Keratinocyte (primary cell): ENCODE results near the gene SYT1. TPM values are rescaled to one million over a fixed set of nuclear protein-coding genes. Genes with fewer than 3 reads are reported as not detected.

Experiments used
- DNase-seq: peaks from one replicate; pipeline ENCODE4 v3.0.0-alpha.2; 2011; ENCODE audit warnings: low read depth, missing footprints, low spot score
- FAIRE-seq: peaks from 2 replicates; lab custom pipeline; 2011; peaks lifted over from hg19 to GRCh38; lab: Jason Lieb, UNC
- H2AFZ ChIP-seq: 2 replicates; pipeline ENCODE4 v1.6.0; 2012; ENCODE audit warnings: low read length, control low read depth, inconsistent platforms; ENCODE audit not compliant: control insufficient read depth
- H3K27ac ChIP-seq: 2 replicates; pipeline ENCODE4 v1.5.1; 2011; ENCODE audit warnings: low read length; ENCODE audit not compliant: control insufficient read depth, insufficient read depth
- H3K27me3 ChIP-seq: 3 replicates; pipeline ENCODE4 v1.6.0; 2011; ENCODE audit warnings: low read length; ENCODE audit not compliant: control insufficient read depth, insufficient read depth; ENCODE audit errors: extremely low read depth
- H3K36me3 ChIP-seq, 2 experiments: 2 replicates in 1 of 2; 3 replicates in 1 of 2; pipeline ENCODE4 v1.5.1; 2011; ENCODE audit warnings: low read length in 2 of 2, mild to moderate bottlenecking in 1 of 2; ENCODE audit not compliant: control insufficient read depth in 2 of 2, insufficient read depth in 2 of 2; ENCODE audit errors: extremely low read depth in 1 of 2
- H3K4me1 ChIP-seq: 3 replicates; pipeline ENCODE4 v1.5.1; 2011; ENCODE audit warnings: low read length; ENCODE audit not compliant: control insufficient read depth, insufficient read depth; ENCODE audit errors: extremely low read depth
- H3K4me2 ChIP-seq: 3 replicates; pipeline ENCODE4 v1.6.0; 2011; ENCODE audit warnings: low read depth, low read length; ENCODE audit not compliant: control insufficient read depth, insufficient read depth; ENCODE audit errors: extremely low read depth
- H3K4me3 ChIP-seq, 3 experiments: fragments of 200-600 bp in 1 of 3; sonication (generic) in 1 of 3; 2 replicates in 2 of 3; 3 replicates in 1 of 3; pipeline ENCODE4 v1.5.1; 2011 to 2016; ENCODE audit warnings: low read length in 3 of 3, mild to moderate bottlenecking in 3 of 3, control low read depth in 2 of 3, inconsistent platforms in 1 of 3, low read depth in 1 of 3, mixed read lengths in 1 of 3, mixed run types in 1 of 3, moderate library complexity in 1 of 3; ENCODE audit not compliant: control insufficient read depth in 2 of 3, insufficient read depth in 2 of 3; ENCODE audit errors: extremely low read depth in 1 of 3
- H3K79me2 ChIP-seq: 2 replicates; pipeline ENCODE4 v1.6.0; 2012; ENCODE audit warnings: low read length; ENCODE audit not compliant: control insufficient read depth, insufficient read depth
- H3K9ac ChIP-seq: 3 replicates; pipeline ENCODE4 v1.6.0; 2011; ENCODE audit warnings: low read length; ENCODE audit not compliant: control insufficient read depth, insufficient read depth; ENCODE audit errors: extremely low read depth
- H3K9me1 ChIP-seq: 3 replicates; pipeline ENCODE4 v1.6.0; 2011; ENCODE audit warnings: low read length; ENCODE audit not compliant: control insufficient read depth, insufficient read depth; ENCODE audit errors: extremely low read depth
- H3K9me3 ChIP-seq: 2 replicates; pipeline ENCODE4 v1.5.1; 2012; ENCODE audit warnings: low read depth, low read length; ENCODE audit not compliant: control insufficient read depth
- H4K20me1 ChIP-seq: 3 replicates; pipeline ENCODE4 v1.6.0; 2011; ENCODE audit warnings: low read length; ENCODE audit not compliant: control insufficient read depth, insufficient read depth; ENCODE audit errors: extremely low read depth
- EZH2 ChIP-seq: IDR thresholded peaks from one replicate; pipeline ENCODE4 v1.6.1; 2012; ENCODE audit warnings: inconsistent platforms, mild to moderate bottlenecking, low read length, moderate library complexity
- dilution Hi-C: fragments of 300-500 bp; cut with MboI; formaldehyde crosslinking; loops from one replicate; pipeline ENCODE4 v1.7.0; 2020; ENCODE audit warnings: low sequenced_read_pairs; ENCODE audit not compliant: extremely low pct_ligation_motif_present
- polyA minus RNA-seq, 3 experiments: library from RNA; depleted of rRNA, polyadenylated mRNA; stranded (reverse); fragments of >200 nt; gene quantifications; 1 replicate in 1 of 3; 2 replicates in 1 of 3; 3 replicates in 1 of 3; pipeline ENCODE4 v1.2.3, GENCODE V29; 2011
- polyA plus RNA-seq, 5 experiments: library from polyadenylated mRNA; depleted of rRNA in 3 of 5; stranded (reverse) in 3 of 5; stranded (forward) in 1 of 5; unstranded in 1 of 5; fragments of >200 nt; gene quantifications; 1 replicate in 1 of 5; 2 replicates in 3 of 5; 3 replicates in 1 of 5; pipeline versions ENCODE4 v1.2.1 to v1.2.3, GENCODE V29; 2011 to 2012; ENCODE audit warnings: missing spikeins in 2 of 5, low read depth in 1 of 5, low replicate concordance in 1 of 5
- TF ChIP-seq, protein P1 (sequence below), 3 experiments: IDR thresholded peaks in 1 of 3; conservative IDR thresholded peaks in 1 of 3; optimal IDR thresholded peaks in 1 of 3; 2 replicates in 2 of 3; 3 replicates in 1 of 3; pipeline versions ENCODE3 to v1.5.1; 2011; ENCODE audit warnings: low read length in 3 of 3, mild to moderate bottlenecking in 3 of 3, moderate library complexity in 2 of 3, control low read depth in 1 of 3, inconsistent platforms in 1 of 3; ENCODE audit not compliant: insufficient read depth in 2 of 3; ENCODE audit errors: extremely low read depth in 1 of 3

Gene SYT1
- 4.6 to 10.5 TPM (median 6.1 TPM) in 3 replicates for polyA plus RNA-seq
- 0.85 TPM for polyA plus RNA-seq (2011; ENCODE audit: low read depth)
- 3.5 and 5.9 TPM in 2 replicates for polyA plus RNA-seq (2011; cell fraction: cytosol; rRNA removed)
- polyA plus RNA-seq (2011; cell fraction: nucleus; rRNA removed), result 26.1 and 26.2 TPM in 2 replicates
- polyA plus RNA-seq (2012; ENCODE audit: low replicate concordance), result 0.13 and 10.2 TPM in 2 replicates
- polyA minus RNA-seq, result 3.4 to 11.6 TPM (median 5.2 TPM) in 3 replicates
- 4.2 TPM for polyA minus RNA-seq (2011; cell fraction: cytosol; rRNA and poly(A)+ RNA removed)
- 16.5 and 38.1 TPM in 2 replicates for polyA minus RNA-seq (2011; cell fraction: nucleus; rRNA and poly(A)+ RNA removed)

DNA sequence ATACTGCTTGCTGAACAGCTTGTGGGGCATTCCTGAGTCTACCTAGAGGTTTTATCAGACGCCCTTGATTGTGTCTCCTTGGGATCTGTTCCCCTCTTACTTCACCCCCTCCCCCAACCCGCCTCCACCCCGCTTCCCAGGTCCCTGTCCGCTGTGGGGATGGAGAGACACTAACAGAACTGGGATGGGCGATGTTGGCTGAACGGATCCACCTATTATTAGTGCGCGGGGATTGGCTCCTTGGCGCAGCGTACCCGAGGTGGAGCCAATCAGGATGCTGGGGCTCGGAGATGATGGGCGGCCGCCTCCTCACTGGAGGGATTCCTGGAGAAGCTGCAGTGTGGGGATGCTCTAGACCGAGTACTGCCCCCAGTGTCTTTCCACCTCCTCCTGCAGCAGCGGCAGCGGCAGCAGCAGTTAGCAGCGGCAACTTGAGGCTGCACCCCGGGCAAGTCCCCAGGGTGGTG is at the start of gene SYT1:
SYT1 (plus strand) TSS at position 372 of the 467 bp plus-strand sequence.
- FAIRE-seq, result peak; percentile 62
- H3K27ac ChIP-seq, result peak within 1 kb of the TSS; percentile 39

GRCh38 chr12:78818487-78818886 is 46.1 kb upstream of the SYT1 start:
- TF ChIP-seq, protein P1, sequence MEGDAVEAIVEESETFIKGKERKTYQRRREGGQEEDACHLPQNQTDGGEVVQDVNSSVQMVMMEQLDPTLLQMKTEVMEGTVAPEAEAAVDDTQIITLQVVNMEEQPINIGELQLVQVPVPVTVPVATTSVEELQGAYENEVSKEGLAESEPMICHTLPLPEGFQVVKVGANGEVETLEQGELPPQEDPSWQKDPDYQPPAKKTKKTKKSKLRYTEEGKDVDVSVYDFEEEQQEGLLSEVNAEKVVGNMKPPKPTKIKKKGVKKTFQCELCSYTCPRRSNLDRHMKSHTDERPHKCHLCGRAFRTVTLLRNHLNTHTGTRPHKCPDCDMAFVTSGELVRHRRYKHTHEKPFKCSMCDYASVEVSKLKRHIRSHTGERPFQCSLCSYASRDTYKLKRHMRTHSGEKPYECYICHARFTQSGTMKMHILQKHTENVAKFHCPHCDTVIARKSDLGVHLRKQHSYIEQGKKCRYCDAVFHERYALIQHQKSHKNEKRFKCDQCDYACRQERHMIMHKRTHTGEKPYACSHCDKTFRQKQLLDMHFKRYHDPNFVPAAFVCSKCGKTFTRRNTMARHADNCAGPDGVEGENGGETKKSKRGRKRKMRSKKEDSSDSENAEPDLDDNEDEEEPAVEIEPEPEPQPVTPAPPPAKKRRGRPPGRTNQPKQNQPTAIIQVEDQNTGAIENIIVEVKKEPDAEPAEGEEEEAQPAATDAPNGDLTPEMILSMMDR (optimal IDR thresholded peaks at IDR 0.05 in 1 of 3, IDR thresholded peaks at IDR 0.05 in 1 of 3, conservative IDR thresholded peaks at IDR 0.05 in 1 of 3; ENCODE audit: extremely low read depth in 1 of 3, insufficient read depth in 2 of 3, low read length in 3 of 3), result no peak
- TF ChIP-seq EZH2, result no peak
- no peak for FAIRE-seq
- H2AFZ ChIP-seq, result no peak overlapping the region

More for the DNA sequence above, at the start of gene SYT1:
- Histone ChIP-seq H3K27me3 (peaks cover 31% of the 10 kb centered on the region), H3K9me1 (no peaks in the 10 kb centered on the region), H3K4me2 (peak within 1 kb of the TSS; percentile 93), H3K79me2 (no peaks in the 10 kb centered on the region), H3K9me3 (no peaks in the 10 kb centered on the region), H3K4me1 (peaks cover 7% of the 10 kb centered on the region), H3K36me3 (no peaks in the 10 kb centered on the region), H3K9ac (peak within 1 kb of the TSS; percentile 68), H4K20me1 (no peaks in the 10 kb centered on the region), H2AFZ (peak within 1 kb of the TSS; percentile 95), H3K4me3 (peak within 1 kb of the TSS; percentile 57 to 81 (median 76))
- TF ChIP-seq, protein P1 (optimal IDR thresholded peaks at IDR 0.05 in 1 of 3, IDR thresholded peaks at IDR 0.05 in 1 of 3, conservative IDR thresholded peaks at IDR 0.05 in 1 of 3; ENCODE audit: extremely low read depth in 1 of 3, insufficient read depth in 2 of 3, low read length in 3 of 3), result no peak
- no peak for TF ChIP-seq EZH2
- dilution Hi-C loops, result no loop called here
- DNase-seq, result peak; percentile 13

More at GRCh38 chr12:78818487-78818886, 46.1 kb upstream of the SYT1 start:
- no peaks in the 10 kb centered on the region for H3K27me3 ChIP-seq
- H3K4me3 ChIP-seq, result no peak overlapping the region
- no peaks in the 10 kb centered on the region for H3K4me1 ChIP-seq
- no peak for DNase-seq
- no peak overlapping the region for H3K4me2 ChIP-seq
- no peaks in the 10 kb centered on the region for H3K9me3 ChIP-seq
- no peak overlapping the region for H3K27ac ChIP-seq
- H3K9ac ChIP-seq, result no peak overlapping the region
- H3K36me3 ChIP-seq, result no peaks in the 10 kb centered on the region
- dilution Hi-C loops, result no loop called here
- H3K79me2 ChIP-seq, result no peaks in the 10 kb centered on the region
- no peaks in the 10 kb centered on the region for H4K20me1 ChIP-seq
- H3K9me1 ChIP-seq, result no peaks in the 10 kb centered on the region
